ENCODE measurements around the gene SHKBP1.

Gene SHKBP1

DNA sequence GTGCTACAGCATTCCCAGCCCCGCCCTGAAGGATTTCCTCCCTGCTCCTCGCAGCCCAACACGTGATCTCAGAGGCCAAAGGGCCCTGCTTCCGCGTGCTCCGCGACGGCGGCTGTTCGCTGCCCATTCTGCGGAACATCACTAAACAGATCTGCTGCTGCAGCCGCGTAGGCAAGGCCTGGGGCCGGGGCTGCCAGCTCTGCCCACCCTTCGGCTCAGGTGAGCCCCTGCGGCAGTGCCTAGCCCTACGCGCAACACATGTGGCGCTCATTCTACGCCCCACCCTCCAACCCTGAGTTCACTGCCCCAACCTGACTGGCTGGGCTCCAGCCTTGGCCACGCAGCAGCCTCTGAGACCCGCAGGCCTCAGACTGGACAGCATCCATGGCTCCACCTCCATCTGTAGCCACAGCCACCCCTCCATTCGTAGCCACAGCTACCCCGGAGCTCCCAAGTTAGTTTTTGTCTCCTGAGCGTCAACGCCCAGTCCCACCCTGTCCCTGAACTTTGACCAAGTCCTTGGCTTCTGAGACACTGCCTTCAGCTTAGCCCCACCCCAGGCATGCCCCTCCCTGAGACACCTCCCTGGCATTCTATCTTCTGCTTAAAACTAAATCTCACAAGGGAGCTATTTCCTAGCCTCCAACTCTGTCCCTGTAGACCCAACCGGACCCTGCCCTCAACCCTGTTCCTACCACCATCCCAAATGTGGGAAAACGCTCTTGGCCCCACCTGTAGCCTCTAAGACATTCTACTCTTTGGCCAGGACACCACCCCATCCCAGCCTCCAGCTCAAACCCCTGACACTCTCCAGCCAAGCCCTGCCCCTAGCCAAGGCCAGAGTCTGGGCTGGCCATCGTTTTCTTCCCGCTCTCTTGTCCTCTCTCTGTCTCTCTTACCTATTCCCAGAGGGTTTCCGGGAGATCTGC lies 30.9 kb downstream of the SHKBP1 start:
- Histone ChIP-seq H3K27me3 (ENCODE audit: control insufficient read depth in 1 of 2, insufficient read depth in 2 of 2, low read length in 2 of 2) (peaks cover 0 to 37% of the 10 kb centered on the region in 2 donors), H3K4me3 (ENCODE audit: low read depth in 1 of 2, low read length in 2 of 2) (no peak overlapping the region), H3K36me3 (ENCODE audit: insufficient read depth, low read length) (no peaks in the 10 kb centered on the region), H3K9me3 (ENCODE audit: low read length) (no peaks in the 10 kb centered on the region), H3K27ac (ENCODE audit: low read depth, low read length) (no peak overlapping the region), H3K9ac (ENCODE audit: low read length) (no peak overlapping the region), H3K4me1 (ENCODE audit: insufficient read depth, low read length) (peaks cover 32% of the 10 kb centered on the region)

DNA sequence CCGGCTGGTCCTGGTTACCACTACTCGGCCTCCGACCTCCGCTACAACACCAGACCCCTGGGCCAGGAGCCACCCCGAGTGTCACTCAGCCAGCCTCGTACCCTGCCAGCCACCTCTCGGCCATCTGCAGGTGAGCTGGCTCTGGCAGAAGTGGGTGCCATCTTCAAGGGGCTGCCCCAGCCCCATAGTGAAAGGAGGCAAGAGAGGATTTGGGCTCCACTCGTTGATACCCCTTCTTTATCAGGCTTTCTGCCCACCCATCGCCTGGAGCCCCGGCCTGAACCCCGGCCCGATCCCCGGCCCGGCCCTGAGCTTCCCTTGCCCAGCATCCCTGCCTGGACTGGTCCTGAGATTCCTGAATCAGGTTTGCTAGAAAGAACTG lies 31.6 kb downstream of the SHKBP1 start:
- H3K9ac ChIP-seq (ENCODE audit: low read length), result no peak overlapping the region

GRCh38 chr19:40608957-40609356 lies 32.3 kb downstream of the SHKBP1 start:
- Histone ChIP-seq H3K36me3 (ENCODE audit: insufficient read depth, low read length) (no peaks in the 10 kb centered on the region), H3K9me3 (ENCODE audit: low read length) (no peaks in the 10 kb centered on the region), H3K4me3 (ENCODE audit: low read depth in 1 of 2, low read length in 2 of 2) (no peak overlapping the region), H3K27me3 (ENCODE audit: control insufficient read depth in 1 of 2, insufficient read depth in 2 of 2, low read length in 2 of 2) (peaks cover 7 to 44% of the 10 kb centered on the region in 2 donors), H3K4me1 (ENCODE audit: insufficient read depth, low read length) (peaks cover 23% of the 10 kb centered on the region), H3K27ac (ENCODE audit: low read depth, low read length) (no peak overlapping the region), H3K9ac (ENCODE audit: low read length) (no peak overlapping the region)

More for the DNA sequence above, 31.6 kb downstream of the SHKBP1 start:
- Histone ChIP-seq H3K27ac (ENCODE audit: low read depth, low read length) (no peak overlapping the region), H3K27me3 (ENCODE audit: control insufficient read depth in 1 of 2, insufficient read depth in 2 of 2, low read length in 2 of 2) (peaks cover under 1 to 36% of the 10 kb centered on the region in 2 donors), H3K9me3 (ENCODE audit: low read length) (no peaks in the 10 kb centered on the region), H3K4me3 (ENCODE audit: low read depth in 1 of 2, low read length in 2 of 2) (no peak overlapping the region), H3K4me1 (ENCODE audit: insufficient read depth, low read length) (peaks cover 26% of the 10 kb centered on the region), H3K36me3 (ENCODE audit: insufficient read depth, low read length) (no peaks in the 10 kb centered on the region)

DNA sequence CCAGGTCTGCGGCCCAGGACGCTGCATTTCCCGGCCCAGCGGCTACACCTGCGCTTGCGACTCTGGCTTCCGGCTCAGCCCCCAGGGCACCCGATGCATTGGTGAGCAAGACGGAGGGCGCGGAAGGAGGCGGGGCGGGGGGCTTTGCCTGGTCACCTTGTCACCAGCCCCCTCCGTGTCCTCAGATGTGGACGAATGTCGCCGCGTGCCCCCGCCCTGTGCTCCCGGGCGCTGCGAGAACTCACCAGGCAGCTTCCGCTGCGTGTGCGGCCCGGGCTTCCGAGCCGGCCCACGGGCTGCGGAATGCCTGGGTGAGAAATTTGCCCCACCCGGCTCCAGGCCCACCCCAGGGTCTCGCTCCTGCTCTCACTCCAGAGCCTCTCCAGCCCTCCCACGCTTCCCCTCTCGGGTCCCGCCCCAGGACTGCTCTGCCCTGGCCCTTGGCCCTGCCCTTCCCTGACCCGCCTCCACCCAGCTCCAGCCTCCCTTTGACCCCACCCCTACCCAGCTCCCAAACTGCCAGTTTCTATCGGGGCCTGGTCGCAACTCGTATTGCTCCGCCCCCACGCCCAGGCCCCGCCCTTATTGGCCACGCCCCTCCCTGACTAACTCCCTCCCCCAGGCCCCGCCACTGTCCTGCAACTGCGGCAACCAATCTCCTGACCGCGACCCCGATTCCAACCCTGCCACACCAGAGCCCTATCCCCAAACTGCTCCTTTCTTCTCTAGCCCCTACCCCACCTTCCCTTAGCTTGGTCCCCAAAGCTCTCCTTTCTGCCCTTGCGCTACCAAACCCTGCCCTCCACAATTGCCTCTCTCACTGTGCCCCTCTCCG lies 33.1 kb downstream of the SHKBP1 start:
- Histone ChIP-seq H3K9ac (ENCODE audit: low read length) (no peak overlapping the region), H3K27ac (ENCODE audit: low read depth, low read length) (no peak overlapping the region), H3K4me3 (ENCODE audit: low read depth in 1 of 2, low read length in 2 of 2) (no peak overlapping the region), H3K4me1 (ENCODE audit: insufficient read depth, low read length) (peaks cover 14% of the 10 kb centered on the region), H3K27me3 (ENCODE audit: control insufficient read depth in 1 of 2, insufficient read depth in 2 of 2, low read length in 2 of 2) (peaks cover 11 to 50% of the 10 kb centered on the region in 2 donors), H3K9me3 (ENCODE audit: low read length) (no peaks in the 10 kb centered on the region), H3K36me3 (ENCODE audit: insufficient read depth, low read length) (no peaks in the 10 kb centered on the region)

DNA sequence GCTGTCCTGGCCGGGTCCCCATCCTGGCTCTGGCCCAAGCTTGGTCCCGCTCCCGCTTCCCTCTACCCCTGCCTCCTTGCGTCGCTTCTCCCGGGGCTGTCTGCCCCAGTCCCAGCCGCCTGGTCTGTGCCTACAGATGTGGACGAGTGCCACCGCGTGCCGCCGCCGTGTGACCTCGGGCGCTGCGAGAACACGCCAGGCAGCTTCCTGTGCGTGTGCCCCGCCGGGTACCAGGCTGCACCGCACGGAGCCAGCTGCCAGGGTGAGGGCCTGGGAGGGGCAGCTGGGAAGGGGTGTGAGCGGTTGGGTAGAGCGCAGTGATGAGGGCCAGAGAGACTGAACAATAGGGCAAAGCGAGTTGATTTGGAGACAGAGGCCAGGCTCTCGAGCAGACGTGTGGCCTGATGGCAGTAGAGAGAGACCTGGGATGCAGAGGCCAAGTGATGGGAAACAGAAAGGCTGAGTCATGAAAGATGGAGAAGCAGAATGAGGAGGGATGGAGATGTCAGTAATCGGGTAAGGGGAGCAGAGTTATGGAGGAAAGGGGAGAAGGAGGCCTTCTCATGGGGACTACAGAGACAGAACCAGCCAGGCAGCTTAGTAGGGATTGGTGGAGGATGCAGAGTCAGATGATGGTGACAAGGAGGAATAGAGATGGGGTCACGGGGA lies 33.9 kb downstream of the SHKBP1 start:
- H3K9ac ChIP-seq (ENCODE audit: low read length), result no peak overlapping the region
- H3K4me1 ChIP-seq (ENCODE audit: insufficient read depth, low read length), result peaks cover 7% of the 10 kb centered on the region
- H3K9me3 ChIP-seq (ENCODE audit: low read length), result no peaks in the 10 kb centered on the region
- H3K36me3 ChIP-seq (ENCODE audit: insufficient read depth, low read length), result no peaks in the 10 kb centered on the region
- H3K27me3 ChIP-seq (ENCODE audit: control insufficient read depth in 1 of 2, insufficient read depth in 2 of 2, low read length in 2 of 2), result peaks cover 15 to 48% of the 10 kb centered on the region in 2 donors
- no peak overlapping the region for H3K4me3 ChIP-seq (ENCODE audit: low read depth in 1 of 2, low read length in 2 of 2)
- no peak overlapping the region for H3K27ac ChIP-seq (ENCODE audit: low read depth, low read length)

DNA sequence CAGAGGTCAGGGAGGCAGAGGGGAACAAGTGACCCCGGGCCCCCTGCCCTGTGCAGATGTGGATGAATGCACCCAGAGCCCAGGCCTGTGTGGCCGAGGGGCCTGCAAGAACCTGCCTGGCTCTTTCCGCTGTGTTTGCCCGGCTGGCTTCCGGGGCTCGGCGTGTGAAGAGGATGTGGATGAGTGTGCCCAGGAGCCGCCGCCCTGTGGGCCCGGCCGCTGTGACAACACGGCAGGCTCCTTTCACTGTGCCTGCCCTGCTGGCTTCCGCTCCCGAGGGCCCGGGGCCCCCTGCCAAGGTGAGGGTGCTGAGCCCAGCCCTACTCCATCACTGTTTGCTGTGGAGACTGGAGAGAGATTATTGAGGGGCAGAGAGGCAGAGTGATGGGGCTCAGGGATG lies 34.4 kb downstream of the SHKBP1 start:
- Histone ChIP-seq H3K27me3 (ENCODE audit: control insufficient read depth in 1 of 2, insufficient read depth in 2 of 2, low read length in 2 of 2) (peaks cover 15 to 48% of the 10 kb centered on the region in 2 donors), H3K4me3 (ENCODE audit: low read depth in 1 of 2, low read length in 2 of 2) (no peak overlapping the region), H3K9ac (ENCODE audit: low read length) (no peak overlapping the region), H3K4me1 (ENCODE audit: insufficient read depth, low read length) (peaks cover 1% of the 10 kb centered on the region), H3K27ac (ENCODE audit: low read depth, low read length) (no peak overlapping the region), H3K36me3 (ENCODE audit: insufficient read depth, low read length) (no peaks in the 10 kb centered on the region), H3K9me3 (ENCODE audit: low read length) (no peaks in the 10 kb centered on the region)

DNA sequence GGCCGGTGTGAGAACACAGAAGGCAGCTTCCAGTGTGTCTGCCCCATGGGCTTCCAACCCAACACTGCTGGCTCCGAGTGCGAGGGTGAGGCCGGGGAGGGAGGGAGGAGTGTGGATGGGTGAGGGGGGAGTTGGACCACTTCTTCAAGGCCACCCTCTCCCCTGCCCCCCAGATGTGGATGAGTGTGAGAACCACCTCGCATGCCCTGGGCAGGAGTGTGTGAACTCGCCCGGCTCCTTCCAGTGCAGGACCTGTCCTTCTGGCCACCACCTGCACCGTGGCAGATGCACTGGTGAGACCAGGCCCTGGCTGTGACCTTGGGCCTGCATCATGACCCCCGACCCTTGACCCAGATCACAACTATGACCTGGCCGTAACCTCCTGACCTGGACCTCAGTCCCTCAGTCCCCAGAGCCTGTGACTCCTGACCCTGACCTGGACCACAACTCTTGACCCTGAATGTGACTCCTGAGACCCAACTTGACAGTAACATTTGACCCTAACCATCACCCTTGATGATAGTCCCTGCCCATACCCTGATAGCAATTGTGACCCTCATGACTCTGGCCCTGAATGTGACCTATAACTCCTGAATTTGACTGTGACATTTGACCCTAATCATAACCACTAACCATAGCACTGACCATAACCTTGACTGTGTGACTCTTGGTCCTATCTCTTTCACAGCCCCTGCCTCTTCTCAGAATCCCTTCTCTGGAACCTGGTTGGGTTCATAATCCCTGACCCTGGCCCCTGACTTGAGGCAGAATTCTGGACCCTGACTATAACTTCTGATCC lies 35.4 kb downstream of the SHKBP1 start:
- no peaks in the 10 kb centered on the region for H3K4me1 ChIP-seq (ENCODE audit: insufficient read depth, low read length)
- no peak overlapping the region for H3K27ac ChIP-seq (ENCODE audit: low read depth, low read length)
- no peaks in the 10 kb centered on the region for H3K9me3 ChIP-seq (ENCODE audit: low read length)
- H3K4me3 ChIP-seq (ENCODE audit: low read depth in 1 of 2, low read length in 2 of 2), result no peak overlapping the region
- peaks cover 15 to 48% of the 10 kb centered on the region in 2 donors for H3K27me3 ChIP-seq (ENCODE audit: control insufficient read depth in 1 of 2, insufficient read depth in 2 of 2, low read length in 2 of 2)
- no peak overlapping the region for H3K9ac ChIP-seq (ENCODE audit: low read length)
- no peaks in the 10 kb centered on the region for H3K36me3 ChIP-seq (ENCODE audit: insufficient read depth, low read length)

DNA sequence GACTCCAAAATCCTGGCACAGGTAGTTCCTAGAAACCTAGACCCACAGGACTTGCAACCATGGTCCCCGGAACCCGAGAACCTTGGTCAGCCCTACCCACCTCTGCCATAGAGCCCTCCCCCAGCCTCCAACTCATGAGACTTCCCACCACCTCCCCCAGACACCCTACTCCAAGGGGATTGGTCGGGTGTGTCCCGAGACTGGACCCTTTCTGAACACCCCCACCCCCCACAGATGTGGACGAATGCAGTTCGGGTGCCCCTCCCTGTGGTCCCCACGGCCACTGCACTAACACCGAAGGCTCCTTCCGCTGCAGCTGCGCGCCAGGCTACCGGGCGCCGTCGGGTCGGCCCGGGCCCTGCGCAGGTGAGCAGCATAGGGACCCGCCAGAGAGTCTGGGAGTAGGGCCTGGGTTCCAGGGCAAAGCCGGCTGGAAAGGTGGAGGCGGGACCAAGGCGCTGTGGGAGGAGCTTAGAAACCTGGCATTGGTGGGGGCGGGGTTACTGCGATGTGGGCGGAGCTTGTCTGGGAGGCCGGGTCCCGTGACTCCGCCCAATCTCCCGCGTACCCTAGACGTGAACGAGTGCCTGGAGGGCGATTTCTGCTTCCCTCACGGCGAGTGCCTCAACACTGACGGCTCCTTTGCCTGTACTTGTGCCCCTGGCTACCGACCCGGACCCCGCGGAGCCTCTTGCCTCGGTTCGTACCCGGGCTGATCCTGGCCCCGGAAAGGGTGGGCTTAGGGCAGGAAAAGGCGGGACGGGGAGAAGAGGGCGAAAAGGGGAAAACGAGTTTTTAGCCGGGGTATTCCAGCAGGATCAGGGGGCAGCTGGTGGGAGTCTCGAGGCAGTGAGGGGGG lies 36.4 kb downstream of the SHKBP1 start:
- H3K27ac ChIP-seq (ENCODE audit: low read depth, low read length), result no peak overlapping the region
- no peak overlapping the region for H3K9ac ChIP-seq (ENCODE audit: low read length)
- no peak overlapping the region for H3K4me3 ChIP-seq (ENCODE audit: low read depth in 1 of 2, low read length in 2 of 2)
- H3K9me3 ChIP-seq (ENCODE audit: low read length), result no peaks in the 10 kb centered on the region
- no peaks in the 10 kb centered on the region for H3K4me1 ChIP-seq (ENCODE audit: insufficient read depth, low read length)
- no peaks in the 10 kb centered on the region for H3K36me3 ChIP-seq (ENCODE audit: insufficient read depth, low read length)
- peaks cover 15 to 43% of the 10 kb centered on the region in 2 donors for H3K27me3 ChIP-seq (ENCODE audit: control insufficient read depth in 1 of 2, insufficient read depth in 2 of 2, low read length in 2 of 2)

DNA sequence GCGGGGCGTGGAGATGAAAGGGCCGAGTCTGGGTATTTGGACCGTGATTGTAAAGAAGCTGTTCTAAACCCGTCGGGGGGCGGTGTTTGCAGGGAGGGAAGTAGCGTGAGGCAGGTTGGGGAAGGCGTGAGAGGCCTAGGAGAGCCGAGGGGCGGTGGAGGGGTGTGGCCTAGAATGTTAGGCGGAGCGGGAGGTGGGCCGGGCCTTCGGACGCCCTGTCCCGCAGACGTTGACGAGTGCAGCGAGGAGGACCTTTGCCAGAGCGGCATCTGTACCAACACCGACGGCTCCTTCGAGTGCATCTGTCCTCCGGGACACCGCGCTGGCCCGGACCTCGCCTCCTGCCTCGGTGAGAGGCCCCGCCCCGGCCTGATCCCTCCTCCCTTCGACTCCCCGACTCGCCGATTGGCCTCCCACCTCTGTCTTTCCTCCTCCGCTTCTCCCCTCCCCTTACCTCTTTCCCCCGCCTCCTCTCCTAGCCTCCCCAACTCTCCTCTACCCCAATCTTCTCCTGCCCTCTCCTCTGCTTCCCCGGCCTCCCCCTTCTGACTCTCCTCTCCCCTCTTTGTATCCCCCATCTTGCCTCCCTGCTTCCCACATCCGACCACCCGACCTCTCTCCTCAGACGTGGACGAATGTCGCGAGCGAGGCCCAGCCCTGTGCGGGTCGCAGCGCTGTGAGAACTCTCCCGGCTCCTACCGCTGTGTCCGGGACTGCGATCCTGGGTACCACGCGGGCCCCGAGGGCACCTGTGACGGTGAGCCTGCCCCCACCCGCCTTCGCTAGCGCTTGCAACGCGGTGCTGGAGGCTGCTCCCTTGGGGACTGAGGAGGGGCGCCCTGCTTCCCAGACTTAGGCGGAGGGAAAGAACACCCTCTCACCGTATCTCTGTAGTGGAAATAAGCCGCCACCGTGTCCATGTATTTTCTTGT lies 37.3 kb downstream of the SHKBP1 start:
- Histone ChIP-seq H3K36me3 (ENCODE audit: insufficient read depth, low read length) (peaks cover 3% of the 10 kb centered on the region), H3K27me3 (ENCODE audit: control insufficient read depth in 1 of 2, insufficient read depth in 2 of 2, low read length in 2 of 2) (peaks cover 15 to 43% of the 10 kb centered on the region in 2 donors), H3K9me3 (ENCODE audit: low read length) (no peaks in the 10 kb centered on the region), H3K4me1 (ENCODE audit: insufficient read depth, low read length) (no peaks in the 10 kb centered on the region), H3K4me3 (ENCODE audit: low read depth in 1 of 2, low read length in 2 of 2) (peak overlapping the region; percentile 33 to 59), H3K9ac (ENCODE audit: low read length) (no peak overlapping the region), H3K27ac (ENCODE audit: low read depth, low read length) (peak overlapping the region; percentile 17)

All from muscle layer of colon (tissue), 2 donors.